HCT116 (cell line): ENCODE results near the gene CD2. TPM values are rescaled to one million over a fixed set of nuclear protein-coding genes. Genes with fewer than 3 reads are reported as not detected.

Source experiments
- ATAC-seq: fragments of 200-7000 bp; cut with Tn5 transposase; 2 replicates; pipeline ENCODE4 v1.9.1; 2020; ENCODE audit warnings: mild to moderate bottlenecking, moderate library complexity
- BruUV-seq: library from RNA; stranded (reverse); fragments of 400-500 nt; replicated peaks from 2 replicates; lab custom pipeline; 2021; lab: Mats Ljungman, UMichigan
- CTCF ChIA-PET: fragments of 300-600 bp; sonication (Branson Sonifier 250); formaldehyde crosslinking; loops from one replicate; lab custom pipeline; 2021; ENCODE audit warnings: antibody characterized with exemption; lab: Charles Lee
- POLR2A ChIA-PET: fragments of 300-600, 350-600 bp; sonication (Branson Sonifier 250); formaldehyde crosslinking; loops from one replicate; lab custom pipeline; 2021; ENCODE audit warnings: antibody characterized with exemption; lab: Charles Lee
- RAD21 ChIA-PET, 2 experiments: fragments of 300-600 bp; sonication (Branson Sonifier 250); formaldehyde crosslinking; loops; one replicate each; lab custom pipeline; 2023; ENCODE audit warnings: low total read pairs in 2 of 2; ENCODE audit not compliant: uncharacterized antibody in 2 of 2, unreplicated experiment in 2 of 2, low non-redundant PET in 1 of 2; lab: Charles Lee
- DNase-seq: peaks from one replicate; pipeline ENCODE4 v3.0.0-alpha.2; 2010; ENCODE audit warnings: low read depth, low spot score
- H2AFZ ChIP-seq: fragments of 200-600 bp; shearing (Covaris generic), sonication (generic); 2 replicates; pipeline ENCODE4 v1.6.1; 2017; ENCODE audit warnings: low read depth, mixed run types, mixed read lengths, antibody characterized with exemption, low read length; ENCODE audit not compliant: poor library complexity, severe bottlenecking
- H3K27ac ChIP-seq: 2 replicates; pipeline ENCODE4 v1.5.1; 2012; ENCODE audit warnings: low read depth, low read length
- H3K27me3 ChIP-seq: fragments of 200-600 bp; sonication (generic); 2 replicates; pipeline ENCODE4 v1.6.1; 2016; ENCODE audit warnings: mixed run types, low read length, mixed read lengths; ENCODE audit not compliant: insufficient read depth
- H3K36me3 ChIP-seq, 2 experiments: fragments of 200-500 bp in 1 of 2; fragments of 200-600 bp in 1 of 2; sonication (Bioruptor generic) in 1 of 2; sonication (generic) in 1 of 2; 2 replicates each; pipeline versions ENCODE4 v1.5.1 to v1.6.1; 2014 to 2016; ENCODE audit warnings: low read length in 2 of 2, inconsistent platforms in 1 of 2, mixed read lengths in 1 of 2, mixed run types in 1 of 2; ENCODE audit not compliant: insufficient read depth in 2 of 2, control insufficient read depth in 1 of 2
- H3K4me1 ChIP-seq, 2 experiments: fragments of 200-600 bp in 1 of 2; sonication (generic) in 1 of 2; 2 replicates each; pipeline versions ENCODE4 v1.5.1 to v1.6.1; 2012 to 2017; ENCODE audit warnings: low read length in 2 of 2, inconsistent platforms in 1 of 2, mild to moderate bottlenecking in 1 of 2, mixed read lengths in 1 of 2, mixed run types in 1 of 2, moderate library complexity in 1 of 2; ENCODE audit not compliant: insufficient read depth in 2 of 2, control insufficient read depth in 1 of 2
- H3K4me2 ChIP-seq: fragments of 200-600 bp; sonication (generic); 2 replicates; pipeline ENCODE4 v1.6.1; 2017; ENCODE audit warnings: mixed run types, low read length, mixed read lengths
- H3K4me3 ChIP-seq, 2 experiments: fragments of 200-600 bp in 1 of 2; sonication (generic) in 1 of 2; replicated peaks in 1 of 2; 2 replicates each; pipeline ENCODE4 v1.5.1; 2011 to 2016; ENCODE audit warnings: low read length in 2 of 2, control low read depth in 1 of 2, low read depth in 1 of 2, mild to moderate bottlenecking in 1 of 2, mixed read lengths in 1 of 2, mixed run types in 1 of 2
- H3K79me2 ChIP-seq: fragments of 200-600 bp; sonication (generic); 2 replicates; pipeline ENCODE4 v1.6.1; 2017; ENCODE audit warnings: mild to moderate bottlenecking, mixed run types, low read length, moderate library complexity, mixed read lengths; ENCODE audit not compliant: insufficient read depth
- H3K9ac ChIP-seq: fragments of 200-600 bp; sonication (generic); 2 replicates; pipeline ENCODE4 v1.6.1; 2016; ENCODE audit warnings: low read length, mixed read lengths
- H3K9me2 ChIP-seq: fragments of 200-600 bp; sonication (generic), shearing (Covaris generic); 2 replicates; pipeline ENCODE4 v1.6.1; 2017; ENCODE audit warnings: mixed run types, mild to moderate bottlenecking, moderate library complexity; ENCODE audit not compliant: insufficient read depth
- H3K9me3 ChIP-seq, 2 experiments: fragments of 200-500 bp in 1 of 2; fragments of 200-600 bp in 1 of 2; sonication (Bioruptor generic) in 1 of 2; sonication (generic) in 1 of 2; 2 replicates each; pipeline ENCODE4 v1.6.1; 2014 to 2017; ENCODE audit warnings: low read length in 2 of 2, mixed read lengths in 2 of 2, inconsistent platforms in 1 of 2, low read depth in 1 of 2, mild to moderate bottlenecking in 1 of 2, mixed run types in 1 of 2, moderate library complexity in 1 of 2; ENCODE audit not compliant: control insufficient read depth in 1 of 2, insufficient read depth in 1 of 2
- H4K20me1 ChIP-seq: fragments of 200-600 bp; sonication (generic), shearing (Covaris generic); 2 replicates; pipeline ENCODE4 v1.6.1; 2017; ENCODE audit warnings: mixed run types, mild to moderate bottlenecking, moderate library complexity; ENCODE audit not compliant: insufficient read depth
- CBX3 ChIP-seq: IDR thresholded peaks from 2 replicates; pipeline ENCODE4 v1.6.1; 2012; ENCODE audit warnings: low read depth
- CEBPB ChIP-seq: IDR thresholded peaks from 2 replicates; pipeline ENCODE4 v1.6.1; 2012; ENCODE audit warnings: low read depth
- EGR1 ChIP-seq: IDR thresholded peaks from 2 replicates; pipeline ENCODE4 v1.6.1; 2012; ENCODE audit warnings: low read depth
- EZH2phosphoT487 ChIP-seq: fragments of 200-600 bp; IDR thresholded peaks from 2 replicates; pipeline ENCODE4 v1.6.1; 2018; ENCODE audit warnings: antibody characterized with exemption, borderline replicate concordance
- FOSL1 ChIP-seq: IDR thresholded peaks from 2 replicates; pipeline ENCODE4 v1.6.1; 2012; ENCODE audit warnings: low read depth
- JUND ChIP-seq: IDR thresholded peaks from 2 replicates; pipeline ENCODE4 v1.6.1; 2012
- RAD21 ChIP-seq: IDR thresholded peaks from 2 replicates; pipeline ENCODE4 v1.6.1; 2012; ENCODE audit warnings: low read depth, mild to moderate bottlenecking
- SP1 ChIP-seq: IDR thresholded peaks from 2 replicates; pipeline ENCODE4 v1.6.1; 2012; ENCODE audit warnings: low read depth
- YY1 ChIP-seq: IDR thresholded peaks from 2 replicates; pipeline ENCODE4 v1.6.1; 2011; ENCODE audit warnings: low read length, low read depth, moderate library complexity, mild to moderate bottlenecking; ENCODE audit not compliant: insufficient replicate concordance; ENCODE audit errors: extremely low read depth
- ZBTB33 ChIP-seq: IDR thresholded peaks from 2 replicates; pipeline ENCODE4 v1.6.1; 2011; ENCODE audit warnings: mild to moderate bottlenecking, low read length, moderate library complexity; ENCODE audit not compliant: insufficient replicate concordance; ENCODE audit errors: extremely low read depth
- ZNF274 ChIP-seq: fragments of 200-500 bp; sonication (Bioruptor generic); IDR thresholded peaks from 2 replicates; pipeline ENCODE4 v1.6.1; 2014; ENCODE audit warnings: mild to moderate bottlenecking, low read depth, low read length, inconsistent platforms
- intact Hi-C: fragments of 100-400 bp; cut with micrococcal nuclease; formaldehyde crosslinking; loops from 2 replicates; pipeline ENCODE4 v1.10.0; 2022
- total RNA-seq: library from RNA; stranded (reverse); gene quantifications from one replicate; pipeline ENCODE4 v1.2.1, GENCODE V29; 2021; ENCODE audit not compliant: unreplicated experiment

CD2 gene
- total RNA-seq, 1 experiment from 2014 or later, result 0.57 TPM

DNA sequence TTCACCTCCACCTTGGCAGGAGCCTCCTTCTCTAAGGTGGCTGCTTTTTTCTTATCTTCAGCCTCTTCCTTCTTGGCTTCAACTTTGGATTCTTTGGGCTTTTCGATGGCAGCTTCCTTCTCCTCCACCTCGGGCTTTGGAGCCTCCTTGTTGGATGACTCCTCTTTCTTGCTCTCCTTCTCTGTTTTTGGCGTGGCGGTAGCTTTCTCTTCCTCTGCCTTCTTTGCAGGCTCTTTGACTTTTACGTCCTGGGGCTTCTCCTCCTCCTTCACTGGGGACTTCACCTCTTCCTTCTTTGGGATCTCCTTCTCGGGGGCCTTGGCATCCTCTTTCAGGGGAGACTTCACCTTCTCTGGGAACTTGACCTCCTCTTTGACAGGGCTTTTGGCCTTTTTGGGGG is 13.9 kb upstream of the CD2 start:
- CTCF ChIA-PET, result interaction anchor here (4.3 kb wide), 1 partner anchor 14 kb away, joined by 28 read pairs; no protein-coding TSS in a partner anchor
- TF ChIP-seq SP1 (no peak), ZBTB33 (no peak), EGR1 (no peak), FOSL1 (no peak), RAD21 (no peak)

DNA sequence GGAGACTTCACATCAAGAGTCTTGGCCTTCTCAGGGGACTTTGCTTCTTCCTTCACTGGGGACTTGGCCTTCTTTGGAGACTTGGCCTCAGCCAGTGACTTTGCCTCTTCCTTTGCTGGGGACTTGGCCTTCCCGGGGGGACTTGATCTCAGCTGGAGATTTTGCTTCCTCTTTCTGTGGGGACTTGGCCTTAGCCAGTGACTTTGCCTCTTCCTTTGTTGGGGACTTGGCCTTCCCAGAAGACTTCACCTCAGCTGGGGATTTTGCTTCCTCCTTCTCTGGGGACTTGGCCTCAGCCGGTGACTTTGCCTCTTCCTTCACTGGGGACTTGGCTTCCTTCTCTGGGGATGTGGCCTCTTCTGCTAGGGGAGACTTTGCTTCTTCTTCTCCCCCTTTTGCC is 13.5 kb upstream of the CD2 start:
- no peak for DNase-seq
- peaks cover 6 to 18% of the 10 kb centered on the region in 2 experiments; a peak in 2 of 4 replicates for H3K9me3 ChIP-seq
- H3K9me2 ChIP-seq, result no peaks in the 10 kb centered on the region
- no peaks in the 10 kb centered on the region for H3K79me2 ChIP-seq
- CTCF ChIA-PET, result interaction anchor here (4.3 kb wide), 1 partner anchor 14 kb away, joined by 28 read pairs; no protein-coding TSS in a partner anchor
- RAD21 ChIA-PET, result no interaction called here
- H3K9ac ChIP-seq, result no peak overlapping the region
- POLR2A ChIA-PET, result no interaction called here
- H3K36me3 ChIP-seq, result no peaks in the 10 kb centered on the region
- H3K27ac ChIP-seq, result no peak overlapping the region
- no peaks in the 10 kb centered on the region for H3K4me1 ChIP-seq
- BruUV-seq, result no TSS peak
- no peak overlapping the region for H3K4me2 ChIP-seq
- no peak for ATAC-seq
- TF ChIP-seq CEBPB (no peak), YY1 (no peak), EZH2phosphoT487 (no peak), FOSL1 (no peak), EGR1 (no peak), JUND (no peak), ZNF274 (no peak), CBX3 (no peak)
- no peak overlapping the region for H3K4me3 ChIP-seq
- no peaks in the 10 kb centered on the region for H3K27me3 ChIP-seq
- no peaks in the 10 kb centered on the region for H4K20me1 ChIP-seq
- no peak overlapping the region for H2AFZ ChIP-seq
- intact Hi-C loops, result no loop called here

More for the DNA sequence above, 13.9 kb upstream of the CD2 start:
- H3K4me2 ChIP-seq, result no peak overlapping the region
- no peaks in the 10 kb centered on the region for H3K27me3 ChIP-seq
- intact Hi-C loops, result no loop called here
- POLR2A ChIA-PET, result no interaction called here
- BruUV-seq, result no TSS peak
- RAD21 ChIA-PET, result no interaction called here
- H2AFZ ChIP-seq, result no peak overlapping the region
- H3K9me2 ChIP-seq, result no peaks in the 10 kb centered on the region
- peaks cover 6 to 18% of the 10 kb centered on the region in 2 experiments; a peak in 2 of 4 replicates for H3K9me3 ChIP-seq
- ATAC-seq (no peak), DNase-seq (no peak)
- H3K9ac ChIP-seq, result no peak overlapping the region
- H3K27ac ChIP-seq, result no peak overlapping the region
- H4K20me1 ChIP-seq, result no peaks in the 10 kb centered on the region
- no peaks in the 10 kb centered on the region for H3K4me1 ChIP-seq
- no peak overlapping the region for H3K4me3 ChIP-seq
- no peaks in the 10 kb centered on the region for H3K36me3 ChIP-seq
- H3K79me2 ChIP-seq, result no peaks in the 10 kb centered on the region
